PC-9 (cell line): ENCODE measurements around the gene SCGB2B2. TPM values are rescaled to one million over a fixed set of nuclear protein-coding genes. Genes with fewer than 3 reads are reported as not detected.
A peak's percentile ranks its signal among the peaks of the same experiment; 100 is the strongest.

Experiments
- BruUV-seq: library from RNA; stranded (reverse); fragments of 400-500 nt; replicated peaks from 2 replicates; lab custom pipeline; 2021; lab: Mats Ljungman, UMichigan
- CTCF ChIA-PET: fragments of 300-600 bp; sonication (Branson Sonifier 250); formaldehyde crosslinking; loops from one replicate; lab custom pipeline; 2022; ENCODE audit warnings: antibody characterized with exemption; lab: Charles Lee
- POLR2A ChIA-PET: fragments of 300-600 bp; sonication (Branson Sonifier 250); formaldehyde crosslinking; loops from one replicate; lab custom pipeline; 2022; ENCODE audit warnings: antibody characterized with exemption; ENCODE audit not compliant: unreplicated experiment; lab: Charles Lee
- DNase-seq, 2 experiments: peaks; one replicate each; pipeline versions ENCODE4 v3.0.0 to v3.0.0-alpha.2; 2015 to 2022; ENCODE audit warnings: mixed read lengths in 1 of 2
- H2AFZ ChIP-seq: fragments of 200-600 bp; sonication (generic); 2 replicates; pipeline ENCODE4 v1.8.1; 2017; ENCODE audit warnings: antibody characterized with exemption
- H3F3A ChIP-seq: fragments of 200-600 bp; sonication (generic); 2 replicates; pipeline ENCODE4 v1.8.1; 2017; ENCODE audit warnings: antibody characterized with exemption, mild to moderate bottlenecking, low read depth; ENCODE audit not compliant: insufficient read depth
- H3K27ac ChIP-seq: fragments of 200-600 bp; sonication (generic); 2 replicates; pipeline ENCODE4 v1.6.1; 2016; ENCODE audit warnings: mixed run types
- H3K27me3 ChIP-seq: fragments of 200-600 bp; sonication (generic); 2 replicates; pipeline ENCODE4 v1.6.1; 2016; ENCODE audit warnings: low read depth, mixed run types; ENCODE audit not compliant: insufficient read depth
- H3K36me3 ChIP-seq: fragments of 200-600 bp; sonication (generic); 2 replicates; pipeline ENCODE4 v1.6.1; 2016; ENCODE audit warnings: low read depth, mixed run types
- H3K4me1 ChIP-seq: fragments of 200-600 bp; sonication (generic); replicated peaks from 2 replicates; pipeline ENCODE4 v1.6.1; 2016; ENCODE audit warnings: mixed run types; ENCODE audit not compliant: insufficient read depth
- H3K4me2 ChIP-seq: fragments of 200-600 bp; sonication (generic); 2 replicates; pipeline ENCODE4 v1.6.1; 2017; ENCODE audit warnings: mixed run types
- H3K4me3 ChIP-seq: fragments of 200-600 bp; sonication (generic); 2 replicates; pipeline ENCODE4 v1.6.1; 2016; ENCODE audit warnings: mixed run types
- H3K79me2 ChIP-seq: fragments of 200-600 bp; sonication (generic); 2 replicates; pipeline ENCODE4 v1.6.1; 2017; ENCODE audit warnings: low read depth, mixed run types
- H3K9me2 ChIP-seq: fragments of 200-600 bp; sonication (generic); 2 replicates; pipeline ENCODE4 v1.8.1; 2017; ENCODE audit warnings: mild to moderate bottlenecking; ENCODE audit not compliant: insufficient read depth
- H3K9me3 ChIP-seq: fragments of 200-600 bp; sonication (generic); 2 replicates; pipeline ENCODE4 v1.8.1; 2016; ENCODE audit warnings: low read depth; ENCODE audit not compliant: insufficient read depth
- H4K20me1 ChIP-seq: fragments of 200-600 bp; sonication (generic); 2 replicates; pipeline ENCODE4 v1.8.1; 2017; ENCODE audit not compliant: insufficient read depth
- CTCF ChIP-seq: fragments of 200-600 bp; sonication (generic); conservative IDR thresholded peaks from 2 replicates; pipeline ENCODE4 v1.6.1; 2017; ENCODE audit warnings: mixed run types, antibody characterized with exemption, mild to moderate bottlenecking, moderate library complexity
- EZH2 ChIP-seq: fragments of 200-600 bp; sonication (generic); IDR thresholded peaks from 2 replicates; pipeline ENCODE4 v1.8.0; 2017; ENCODE audit warnings: antibody characterized with exemption, low read depth
- intact Hi-C: fragments of 100-400 bp; cut with micrococcal nuclease; formaldehyde crosslinking; loops from one replicate; pipeline ENCODE4 v1.10.0; 2022; ENCODE audit not compliant: unreplicated experiment
- total RNA-seq: library from RNA; stranded (reverse); gene quantifications from 2 replicates; pipeline ENCODE4 v1.2.3, GENCODE V29; 2021

SCGB2B2 gene
- total RNA-seq, 1 experiment from 2014 or later = 1.4 TPM

GRCh38 chr19:34677386-34678084 lies 576 bp upstream of the SCGB2B2 start, which contains the start of gene ZNF302:
Gene ZNF302 (plus strand): TSS chr19:34677678. CDS start chr19:34678805, 1,127 bp downstream.
- BruUV-seq = no TSS peak
- DNase-seq = peak; percentile 87 to 95
- peaks cover 12% of the 10 kb centered on the region for H3F3A ChIP-seq
- H3K9me3 ChIP-seq = peaks cover 40% of the 10 kb centered on the region
- peaks cover 16% of the 10 kb centered on the region for H3K4me1 ChIP-seq
- peaks cover 41% of the 10 kb centered on the region for H3K36me3 ChIP-seq
- H4K20me1 ChIP-seq = no peaks in the 10 kb centered on the region
- TF ChIP-seq EZH2 (no peak), CTCF (no peak)
- no peaks in the 10 kb centered on the region for H3K27me3 ChIP-seq
- H3K79me2 ChIP-seq = no peaks in the 10 kb centered on the region; the same call in 1 of the 2 replicates
- CTCF ChIA-PET = no interaction called here
- peak within 1 kb of the TSS; percentile 99 for H3K4me2 ChIP-seq
- POLR2A ChIA-PET = interaction anchor here (0.6 to 0.7 kb wide), 6 partner anchors 10 to 1845 kb away, joined by 3 to 6 read pairs (median 3); partner anchors contain the start of gene SDHAF1
- peak within 1 kb of the TSS; percentile 80 for H3K27ac ChIP-seq
- intact Hi-C loops = loop anchor here (1.0 kb wide), 1 partner anchor 57 kb away; the partner anchor contains the start of gene ZNF181
- H2AFZ ChIP-seq = peak within 1 kb of the TSS; percentile 99
- H3K9me2 ChIP-seq = no peaks in the 10 kb centered on the region
- peak within 1 kb of the TSS; percentile 93 for H3K4me3 ChIP-seq

GRCh38 chr19:34675919-34676318 lies 1.0 kb downstream of the SCGB2B2 start:
- DNase-seq = no peak
- CTCF ChIA-PET = no interaction called here
- H4K20me1 ChIP-seq = no peaks in the 10 kb centered on the region
- H3K9me2 ChIP-seq = no peaks in the 10 kb centered on the region
- H3K9me3 ChIP-seq = peaks cover 35% of the 10 kb centered on the region
- peak overlapping the region; percentile 93; the same call in 1 of the 2 replicates for H3K4me3 ChIP-seq
- peak overlapping the region; percentile 99 for H3K4me2 ChIP-seq
- POLR2A ChIA-PET = no interaction called here
- H3K27ac ChIP-seq = no peak overlapping the region
- H3K4me1 ChIP-seq = peaks cover 16% of the 10 kb centered on the region
- H2AFZ ChIP-seq = no peak overlapping the region; the same call in 1 of the 2 replicates
- H3F3A ChIP-seq = peaks cover 12% of the 10 kb centered on the region
- intact Hi-C loops = no loop called here
- no peaks in the 10 kb centered on the region; the same call in 1 of the 2 replicates for H3K79me2 ChIP-seq
- no peaks in the 10 kb centered on the region for H3K27me3 ChIP-seq
- TF ChIP-seq EZH2 (no peak), CTCF (no peak)
- BruUV-seq = no TSS peak
- peaks cover 27% of the 10 kb centered on the region for H3K36me3 ChIP-seq

GRCh38 chr19:34675250-34675649 lies 1.7 kb downstream of the SCGB2B2 start:
- ChIA-PET POLR2A (no interaction called here), CTCF (no interaction called here)
- H3K4me1 ChIP-seq = peaks cover 16% of the 10 kb centered on the region
- DNase-seq = no peak
- no peak overlapping the region for H3K4me3 ChIP-seq
- H3K27ac ChIP-seq = no peak overlapping the region
- H3K27me3 ChIP-seq = no peaks in the 10 kb centered on the region
- intact Hi-C loops = no loop called here
- no peak for TF ChIP-seq CTCF
- no peak for TF ChIP-seq EZH2
- no peaks in the 10 kb centered on the region for H3K9me2 ChIP-seq
- no peaks in the 10 kb centered on the region for H4K20me1 ChIP-seq
- H3K4me2 ChIP-seq = no peak overlapping the region
- H3K79me2 ChIP-seq = no peaks in the 10 kb centered on the region; the same call in 1 of the 2 replicates
- peaks cover 30% of the 10 kb centered on the region for H3K9me3 ChIP-seq
- peaks cover 21% of the 10 kb centered on the region for H3K36me3 ChIP-seq
- H2AFZ ChIP-seq = no peak overlapping the region
- peaks cover 12% of the 10 kb centered on the region for H3F3A ChIP-seq
- no TSS peak for BruUV-seq
